ENCODE measurements around the gene SKAP1.
A peak's percentile ranks its signal among the peaks of the same experiment; 100 is the strongest.

The SKAP1 gene

GRCh38 chr17:48101012-48101720 is 328.8 kb downstream of the SKAP1 start, which contains the start of gene CBX1:
TSS of gene CBX1 (minus strand) at chr17:48101478. CDS start at chr17:48077004, 24,474 bp downstream.
- DNase-seq, result peak; percentile 95 to 97

- DNase-seq, result peak; percentile 58 to 69
Observed at GRCh38 chr17:48100591-48101011, 329.4 kb downstream of the SKAP1 start.

GRCh38 chr17:48100160-48100559 is 329.9 kb downstream of the SKAP1 start:
- no peak for DNase-seq

DNA sequence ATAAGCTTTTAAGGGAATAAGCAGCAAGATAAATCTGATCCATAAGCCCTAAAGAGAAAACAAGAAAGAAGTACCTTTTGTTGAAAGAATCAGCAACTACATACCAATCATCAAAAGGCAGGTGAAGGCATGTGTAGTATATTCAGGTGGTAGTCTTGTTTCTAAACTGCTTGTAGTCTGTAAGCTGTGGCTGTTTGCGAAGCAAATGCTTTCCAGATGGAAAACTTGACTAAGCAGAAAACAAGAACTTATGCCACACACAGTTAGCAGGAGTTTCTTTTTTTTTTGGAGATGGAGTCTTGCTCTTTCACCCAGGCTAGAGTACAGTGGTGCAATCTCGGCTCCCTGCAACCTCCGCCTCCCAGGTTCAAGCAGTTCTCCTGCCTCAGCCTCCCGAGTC is 334.4 kb downstream of the SKAP1 start:
- DNase-seq, result no peak

DNA sequence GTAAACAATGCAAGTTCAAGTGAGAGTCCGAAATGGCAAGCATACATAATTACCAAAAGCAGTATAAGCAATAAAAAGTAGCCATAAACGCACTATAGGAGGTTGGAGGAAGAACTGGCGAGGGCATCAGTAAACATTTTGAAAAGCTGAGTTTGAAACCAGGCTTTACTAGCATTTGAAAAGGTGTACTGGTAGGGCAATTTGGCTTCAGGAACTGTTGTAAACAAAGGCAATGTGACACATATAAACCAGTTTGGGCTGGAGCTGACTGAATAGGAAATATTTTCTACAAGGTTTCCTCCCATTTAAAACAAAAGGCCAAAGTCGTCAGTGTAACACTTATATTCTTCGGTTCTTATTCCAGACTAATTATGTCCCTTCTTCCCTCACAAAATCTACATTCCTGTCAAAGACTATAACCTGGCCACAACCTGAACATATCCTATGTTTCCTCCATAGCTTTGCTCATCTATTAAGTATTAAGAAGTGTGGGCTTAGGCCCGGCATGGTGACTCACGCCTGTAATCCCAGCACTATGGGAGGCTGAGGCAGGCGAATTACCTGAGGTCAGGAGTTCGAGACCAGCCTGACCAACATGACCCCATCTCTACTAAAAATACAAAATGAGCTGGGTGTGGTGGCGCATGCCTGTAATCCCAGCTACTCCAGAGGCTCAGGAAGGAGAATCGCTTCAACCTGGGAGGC is 336.5 kb downstream of the SKAP1 start:
- no peak for DNase-seq

DNA sequence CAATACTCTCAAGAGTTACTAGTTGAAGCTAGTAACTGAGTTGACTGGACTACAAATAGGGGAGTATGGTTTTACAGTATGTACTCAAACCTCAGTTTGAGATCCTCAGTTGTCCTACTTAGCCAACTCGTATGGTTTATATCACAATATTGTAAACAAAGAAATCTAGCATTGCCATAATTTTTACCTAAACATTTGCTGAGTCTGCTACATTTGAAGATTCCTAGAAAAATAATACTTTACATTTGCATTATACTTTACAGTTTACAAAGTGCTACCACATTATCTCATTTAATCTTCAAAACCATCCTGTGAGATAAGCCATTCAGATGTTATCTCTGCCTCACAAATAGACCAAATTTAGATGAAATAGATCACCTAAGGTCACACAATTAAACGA is 345.1 kb downstream of the SKAP1 start:
- no peak for DNase-seq
